GM12878 (cell line): Measurements from ENCODE around the gene CDH1. TPM values are rescaled to one million over a fixed set of nuclear protein-coding genes. Genes with fewer than 3 reads are reported as not detected.

ENCODE experiments used
- IKZF1 ChIP-seq: fragments of 450-650 bp; conservative IDR thresholded peaks from 2 replicates; pipeline ENCODE4 v1.6.1; 2017; ENCODE audit warnings: antibody characterized with exemption, mild to moderate bottlenecking
- SMC3 ChIP-seq: IDR thresholded peaks from 2 replicates; pipeline ENCODE4 v1.6.1; 2011; ENCODE audit warnings: low read length, improper control_type of control experiment, borderline replicate concordance
- polyA plus RNA-seq, 11 experiments: library from polyadenylated mRNA; depleted of rRNA in 4 of 11; unstranded in 6 of 11; stranded (reverse) in 5 of 11; fragments of >200 nt; fragmentation: Nextera tagmentation in 4 of 11; fragmentation: Illumina TruSeq in 1 of 11; extraction: Ambion mirVana in 4 of 11; extraction: Trizol in 1 of 11; gene quantifications; 1 replicate in 1 of 11; 2 replicates in 10 of 11; pipeline versions ENCODE4 v1.2.1 to v1.2.3, GENCODE V29; 2011 to 2016; ENCODE audit warnings: inconsistent platforms in 2 of 11, missing spikeins in 2 of 11, low read depth in 1 of 11
- total RNA-seq, 4 experiments: library from RNA; depleted of rRNA in 3 of 4; stranded (reverse); fragments of >200 nt in 3 of 4; fragmentation: Illumina TruSeq in 1 of 4; extraction: Trizol in 1 of 4; gene quantifications; 2 replicates each; pipeline versions ENCODE4 v1.2.1 to v1.2.3, GENCODE V29; 2013 to 2021
- TF ChIP-seq, protein P1 (sequence below): fragments of 150-350 bp; IDR thresholded peaks from 2 replicates; pipeline ENCODE4 v1.6.1; 2016; ENCODE audit warnings: low read depth, low read length
- TF ChIP-seq, protein P2 (sequence below): fragments of 150-350 bp; IDR thresholded peaks from 2 replicates; pipeline ENCODE4 v1.6.1; 2014; ENCODE audit warnings: mild to moderate bottlenecking, low read depth, low read length
- TF ChIP-seq, protein P3 (sequence below): fragments of 450-650 bp; IDR thresholded peaks from 2 replicates; pipeline ENCODE4 v1.6.1; 2016; ENCODE audit warnings: mild to moderate bottlenecking, moderate library complexity, borderline replicate concordance
- TF ChIP-seq, protein P4 (sequence below): fragments of 450-650 bp; IDR thresholded peaks from 2 replicates; pipeline ENCODE4 v1.6.1; 2017; ENCODE audit warnings: borderline replicate concordance
- TF ChIP-seq, protein P5 (sequence below): IDR thresholded peaks from 2 replicates; pipeline ENCODE4 v1.6.1; 2011; ENCODE audit warnings: borderline replicate concordance, low read depth, mild to moderate bottlenecking, moderate library complexity, low read length; ENCODE audit not compliant: insufficient read depth, poor library complexity, severe bottlenecking
- TF ChIP-seq, protein P6 (sequence below): fragments of 450-650 bp; formaldehyde crosslinking; IDR thresholded peaks from 2 replicates; pipeline ENCODE4 v1.5.0; 2022; ENCODE audit warnings: mild to moderate bottlenecking, missing genetic modification characterization
- TF ChIP-seq, protein P7 (sequence below): IDR thresholded peaks from 2 replicates; pipeline ENCODE4 v1.6.1; 2011; ENCODE audit warnings: mild to moderate bottlenecking, low read depth, low read length, moderate library complexity; ENCODE audit not compliant: insufficient replicate concordance

CDH1 gene
- total and polyA plus RNA-seq, 10 of the 15 experiments (the other 5 are each of a cell fraction or from before 2014, with no cell fraction given), result 2.2 to 30.6 (median 17.7) TPM

DNA sequence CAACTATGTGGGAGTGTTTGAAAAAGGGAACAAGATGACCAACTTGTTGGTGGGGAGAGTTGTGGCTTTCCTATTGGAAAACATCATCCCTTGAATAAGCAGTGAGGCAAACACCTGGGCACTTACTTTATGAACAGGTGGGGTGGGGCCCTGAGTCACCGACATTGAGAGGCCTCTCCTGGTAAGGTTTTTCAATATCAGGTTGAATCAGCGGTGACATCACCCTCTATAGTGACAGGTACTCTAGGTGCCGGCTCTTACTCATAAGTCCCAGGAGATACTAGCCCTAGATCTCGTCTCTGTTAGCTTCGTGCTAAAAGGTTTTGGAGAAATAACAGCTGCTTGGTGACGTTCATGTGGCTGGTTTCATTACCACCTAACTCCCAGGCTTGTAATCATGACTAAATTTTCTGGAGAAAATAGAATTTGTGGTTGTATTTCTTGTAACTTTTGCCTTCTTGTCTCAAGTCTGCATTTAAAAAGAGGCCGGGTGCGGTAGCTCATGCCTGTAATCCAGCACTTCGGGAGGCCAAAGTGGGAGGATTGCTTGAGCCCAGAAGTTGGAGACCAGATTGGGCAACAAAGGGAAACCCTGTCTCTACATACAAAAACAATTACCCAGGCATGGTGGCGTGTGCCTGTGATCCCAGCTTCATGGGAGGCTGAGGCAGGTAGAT is 19.3 kb downstream of the CDH1 start (continued):
- TF ChIP-seq, protein P1, sequence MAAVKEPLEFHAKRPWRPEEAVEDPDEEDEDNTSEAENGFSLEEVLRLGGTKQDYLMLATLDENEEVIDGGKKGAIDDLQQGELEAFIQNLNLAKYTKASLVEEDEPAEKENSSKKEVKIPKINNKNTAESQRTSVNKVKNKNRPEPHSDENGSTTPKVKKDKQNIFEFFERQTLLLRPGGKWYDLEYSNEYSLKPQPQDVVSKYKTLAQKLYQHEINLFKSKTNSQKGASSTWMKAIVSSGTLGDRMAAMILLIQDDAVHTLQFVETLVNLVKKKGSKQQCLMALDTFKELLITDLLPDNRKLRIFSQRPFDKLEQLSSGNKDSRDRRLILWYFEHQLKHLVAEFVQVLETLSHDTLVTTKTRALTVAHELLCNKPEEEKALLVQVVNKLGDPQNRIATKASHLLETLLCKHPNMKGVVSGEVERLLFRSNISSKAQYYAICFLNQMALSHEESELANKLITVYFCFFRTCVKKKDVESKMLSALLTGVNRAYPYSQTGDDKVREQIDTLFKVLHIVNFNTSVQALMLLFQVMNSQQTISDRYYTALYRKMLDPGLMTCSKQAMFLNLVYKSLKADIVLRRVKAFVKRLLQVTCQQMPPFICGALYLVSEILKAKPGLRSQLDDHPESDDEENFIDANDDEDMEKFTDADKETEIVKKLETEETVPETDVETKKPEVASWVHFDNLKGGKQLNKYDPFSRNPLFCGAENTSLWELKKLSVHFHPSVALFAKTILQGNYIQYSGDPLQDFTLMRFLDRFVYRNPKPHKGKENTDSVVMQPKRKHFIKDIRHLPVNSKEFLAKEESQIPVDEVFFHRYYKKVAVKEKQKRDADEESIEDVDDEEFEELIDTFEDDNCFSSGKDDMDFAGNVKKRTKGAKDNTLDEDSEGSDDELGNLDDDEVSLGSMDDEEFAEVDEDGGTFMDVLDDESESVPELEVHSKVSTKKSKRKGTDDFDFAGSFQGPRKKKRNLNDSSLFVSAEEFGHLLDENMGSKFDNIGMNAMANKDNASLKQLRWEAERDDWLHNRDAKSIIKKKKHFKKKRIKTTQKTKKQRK, result no peak
- TF ChIP-seq SMC3, result peak; percentile 10; the same call in 1 of the 2 replicates
- TF ChIP-seq, protein P2, sequence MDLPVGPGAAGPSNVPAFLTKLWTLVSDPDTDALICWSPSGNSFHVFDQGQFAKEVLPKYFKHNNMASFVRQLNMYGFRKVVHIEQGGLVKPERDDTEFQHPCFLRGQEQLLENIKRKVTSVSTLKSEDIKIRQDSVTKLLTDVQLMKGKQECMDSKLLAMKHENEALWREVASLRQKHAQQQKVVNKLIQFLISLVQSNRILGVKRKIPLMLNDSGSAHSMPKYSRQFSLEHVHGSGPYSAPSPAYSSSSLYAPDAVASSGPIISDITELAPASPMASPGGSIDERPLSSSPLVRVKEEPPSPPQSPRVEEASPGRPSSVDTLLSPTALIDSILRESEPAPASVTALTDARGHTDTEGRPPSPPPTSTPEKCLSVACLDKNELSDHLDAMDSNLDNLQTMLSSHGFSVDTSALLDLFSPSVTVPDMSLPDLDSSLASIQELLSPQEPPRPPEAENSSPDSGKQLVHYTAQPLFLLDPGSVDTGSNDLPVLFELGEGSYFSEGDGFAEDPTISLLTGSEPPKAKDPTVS, result no peak
- TF ChIP-seq, protein P3, sequence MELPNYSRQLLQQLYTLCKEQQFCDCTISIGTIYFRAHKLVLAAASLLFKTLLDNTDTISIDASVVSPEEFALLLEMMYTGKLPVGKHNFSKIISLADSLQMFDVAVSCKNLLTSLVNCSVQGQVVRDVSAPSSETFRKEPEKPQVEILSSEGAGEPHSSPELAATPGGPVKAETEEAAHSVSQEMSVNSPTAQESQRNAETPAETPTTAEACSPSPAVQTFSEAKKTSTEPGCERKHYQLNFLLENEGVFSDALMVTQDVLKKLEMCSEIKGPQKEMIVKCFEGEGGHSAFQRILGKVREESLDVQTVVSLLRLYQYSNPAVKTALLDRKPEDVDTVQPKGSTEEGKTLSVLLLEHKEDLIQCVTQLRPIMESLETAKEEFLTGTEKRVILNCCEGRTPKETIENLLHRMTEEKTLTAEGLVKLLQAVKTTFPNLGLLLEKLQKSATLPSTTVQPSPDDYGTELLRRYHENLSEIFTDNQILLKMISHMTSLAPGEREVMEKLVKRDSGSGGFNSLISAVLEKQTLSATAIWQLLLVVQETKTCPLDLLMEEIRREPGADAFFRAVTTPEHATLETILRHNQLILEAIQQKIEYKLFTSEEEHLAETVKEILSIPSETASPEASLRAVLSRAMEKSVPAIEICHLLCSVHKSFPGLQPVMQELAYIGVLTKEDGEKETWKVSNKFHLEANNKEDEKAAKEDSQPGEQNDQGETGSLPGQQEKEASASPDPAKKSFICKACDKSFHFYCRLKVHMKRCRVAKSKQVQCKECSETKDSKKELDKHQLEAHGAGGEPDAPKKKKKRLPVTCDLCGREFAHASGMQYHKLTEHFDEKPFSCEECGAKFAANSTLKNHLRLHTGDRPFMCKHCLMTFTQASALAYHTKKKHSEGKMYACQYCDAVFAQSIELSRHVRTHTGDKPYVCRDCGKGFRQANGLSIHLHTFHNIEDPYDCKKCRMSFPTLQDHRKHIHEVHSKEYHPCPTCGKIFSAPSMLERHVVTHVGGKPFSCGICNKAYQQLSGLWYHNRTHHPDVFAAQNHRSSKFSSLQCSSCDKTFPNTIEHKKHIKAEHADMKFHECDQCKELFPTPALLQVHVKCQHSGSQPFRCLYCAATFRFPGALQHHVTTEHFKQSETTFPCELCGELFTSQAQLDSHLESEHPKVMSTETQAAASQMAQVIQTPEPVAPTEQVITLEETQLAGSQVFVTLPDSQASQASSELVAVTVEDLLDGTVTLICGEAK, result no peak
- TF ChIP-seq, protein P4, sequence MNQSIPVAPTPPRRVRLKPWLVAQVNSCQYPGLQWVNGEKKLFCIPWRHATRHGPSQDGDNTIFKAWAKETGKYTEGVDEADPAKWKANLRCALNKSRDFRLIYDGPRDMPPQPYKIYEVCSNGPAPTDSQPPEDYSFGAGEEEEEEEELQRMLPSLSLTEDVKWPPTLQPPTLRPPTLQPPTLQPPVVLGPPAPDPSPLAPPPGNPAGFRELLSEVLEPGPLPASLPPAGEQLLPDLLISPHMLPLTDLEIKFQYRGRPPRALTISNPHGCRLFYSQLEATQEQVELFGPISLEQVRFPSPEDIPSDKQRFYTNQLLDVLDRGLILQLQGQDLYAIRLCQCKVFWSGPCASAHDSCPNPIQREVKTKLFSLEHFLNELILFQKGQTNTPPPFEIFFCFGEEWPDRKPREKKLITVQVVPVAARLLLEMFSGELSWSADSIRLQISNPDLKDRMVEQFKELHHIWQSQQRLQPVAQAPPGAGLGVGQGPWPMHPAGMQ, result no peak
- TF ChIP-seq, protein P5, sequence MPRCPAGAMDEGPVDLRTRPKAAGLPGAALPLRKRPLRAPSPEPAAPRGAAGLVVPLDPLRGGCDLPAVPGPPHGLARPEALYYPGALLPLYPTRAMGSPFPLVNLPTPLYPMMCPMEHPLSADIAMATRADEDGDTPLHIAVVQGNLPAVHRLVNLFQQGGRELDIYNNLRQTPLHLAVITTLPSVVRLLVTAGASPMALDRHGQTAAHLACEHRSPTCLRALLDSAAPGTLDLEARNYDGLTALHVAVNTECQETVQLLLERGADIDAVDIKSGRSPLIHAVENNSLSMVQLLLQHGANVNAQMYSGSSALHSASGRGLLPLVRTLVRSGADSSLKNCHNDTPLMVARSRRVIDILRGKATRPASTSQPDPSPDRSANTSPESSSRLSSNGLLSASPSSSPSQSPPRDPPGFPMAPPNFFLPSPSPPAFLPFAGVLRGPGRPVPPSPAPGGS, result peak; percentile 88
- TF ChIP-seq, protein P6, sequence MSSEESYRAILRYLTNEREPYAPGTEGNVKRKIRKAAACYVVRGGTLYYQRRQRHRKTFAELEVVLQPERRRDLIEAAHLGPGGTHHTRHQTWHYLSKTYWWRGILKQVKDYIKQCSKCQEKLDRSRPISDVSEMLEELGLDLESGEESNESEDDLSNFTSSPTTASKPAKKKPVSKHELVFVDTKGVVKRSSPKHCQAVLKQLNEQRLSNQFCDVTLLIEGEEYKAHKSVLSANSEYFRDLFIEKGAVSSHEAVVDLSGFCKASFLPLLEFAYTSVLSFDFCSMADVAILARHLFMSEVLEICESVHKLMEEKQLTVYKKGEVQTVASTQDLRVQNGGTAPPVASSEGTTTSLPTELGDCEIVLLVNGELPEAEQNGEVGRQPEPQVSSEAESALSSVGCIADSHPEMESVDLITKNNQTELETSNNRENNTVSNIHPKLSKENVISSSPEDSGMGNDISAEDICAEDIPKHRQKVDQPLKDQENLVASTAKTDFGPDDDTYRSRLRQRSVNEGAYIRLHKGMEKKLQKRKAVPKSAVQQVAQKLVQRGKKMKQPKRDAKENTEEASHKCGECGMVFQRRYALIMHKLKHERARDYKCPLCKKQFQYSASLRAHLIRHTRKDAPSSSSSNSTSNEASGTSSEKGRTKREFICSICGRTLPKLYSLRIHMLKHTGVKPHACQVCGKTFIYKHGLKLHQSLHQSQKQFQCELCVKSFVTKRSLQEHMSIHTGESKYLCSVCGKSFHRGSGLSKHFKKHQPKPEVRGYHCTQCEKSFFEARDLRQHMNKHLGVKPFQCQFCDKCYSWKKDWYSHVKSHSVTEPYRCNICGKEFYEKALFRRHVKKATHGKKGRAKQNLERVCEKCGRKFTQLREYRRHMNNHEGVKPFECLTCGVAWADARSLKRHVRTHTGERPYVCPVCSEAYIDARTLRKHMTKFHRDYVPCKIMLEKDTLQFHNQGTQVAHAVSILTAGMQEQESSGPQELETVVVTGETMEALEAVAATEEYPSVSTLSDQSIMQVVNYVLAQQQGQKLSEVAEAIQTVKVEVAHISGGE (CRISPR knock-in tag), result no peak
- TF ChIP-seq IKZF1, result peak; percentile 97
- TF ChIP-seq, protein P7, sequence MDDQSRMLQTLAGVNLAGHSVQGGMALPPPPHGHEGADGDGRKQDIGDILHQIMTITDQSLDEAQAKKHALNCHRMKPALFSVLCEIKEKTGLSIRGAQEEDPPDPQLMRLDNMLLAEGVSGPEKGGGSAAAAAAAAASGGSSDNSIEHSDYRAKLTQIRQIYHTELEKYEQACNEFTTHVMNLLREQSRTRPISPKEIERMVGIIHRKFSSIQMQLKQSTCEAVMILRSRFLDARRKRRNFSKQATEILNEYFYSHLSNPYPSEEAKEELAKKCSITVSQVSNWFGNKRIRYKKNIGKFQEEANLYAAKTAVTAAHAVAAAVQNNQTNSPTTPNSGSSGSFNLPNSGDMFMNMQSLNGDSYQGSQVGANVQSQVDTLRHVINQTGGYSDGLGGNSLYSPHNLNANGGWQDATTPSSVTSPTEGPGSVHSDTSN, result peak; percentile 74
